GM18517 (cell line): ENCODE data around the gene SETBP1.

Source experiments
- ATAC-seq: cut with Tn5 transposase; IDR thresholded peaks from one replicate; pipeline ENCODE4 v1.9.1; 2021; ENCODE audit warnings: mild to moderate bottlenecking, moderate library complexity; ENCODE audit not compliant: unreplicated experiment

Gene SETBP1

GRCh38 chr18:45055811-45056210 lies 375.1 kb downstream of the SETBP1 start:
- no peak for ATAC-seq

DNA sequence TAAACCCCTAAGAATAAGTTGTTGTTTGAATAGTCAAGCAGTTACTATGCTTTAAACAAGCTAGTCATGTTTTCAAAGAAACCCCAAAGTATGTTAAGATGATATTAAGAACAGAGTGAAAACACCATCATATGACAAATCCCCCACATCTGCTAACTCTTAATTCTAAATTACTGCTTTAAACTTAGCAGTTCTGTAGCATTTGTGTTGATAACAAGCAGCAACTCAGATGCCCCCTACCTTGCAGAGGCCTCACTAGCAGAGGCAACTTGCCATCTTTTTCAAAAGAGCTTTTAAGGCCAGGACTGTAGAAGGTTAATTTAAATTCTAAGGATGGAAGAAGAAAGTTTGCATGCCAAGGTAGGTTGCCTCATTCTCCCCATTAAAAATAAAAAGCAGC lies 376.2 kb downstream of the SETBP1 start:
- no peak for ATAC-seq

GRCh38 chr18:45057955-45058600 lies 377.4 kb downstream of the SETBP1 start:
- ATAC-seq, result no peak

DNA sequence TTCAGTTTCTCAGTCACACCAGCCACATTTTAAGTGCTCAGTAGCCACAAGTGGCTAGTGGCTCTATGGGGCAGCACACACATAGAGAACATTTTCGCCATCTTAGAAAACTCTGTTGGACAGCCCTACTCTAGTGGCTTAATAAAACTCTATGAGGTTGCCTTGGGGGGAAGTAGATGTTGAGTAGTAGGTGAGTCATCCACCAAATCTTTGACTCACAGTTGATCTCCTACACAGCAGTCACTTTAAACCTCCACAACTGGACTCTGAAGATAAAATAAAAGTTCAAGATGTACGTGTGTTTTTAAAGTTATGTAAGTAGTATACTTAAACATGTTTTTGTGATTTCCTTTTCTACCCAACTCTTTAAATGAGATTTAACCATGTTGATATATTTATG lies 379.0 kb downstream of the SETBP1 start:
- ATAC-seq, result no peak

- no peak for ATAC-seq
Observed at GRCh38 chr18:45060102-45060501, 379.4 kb downstream of the SETBP1 start.

DNA sequence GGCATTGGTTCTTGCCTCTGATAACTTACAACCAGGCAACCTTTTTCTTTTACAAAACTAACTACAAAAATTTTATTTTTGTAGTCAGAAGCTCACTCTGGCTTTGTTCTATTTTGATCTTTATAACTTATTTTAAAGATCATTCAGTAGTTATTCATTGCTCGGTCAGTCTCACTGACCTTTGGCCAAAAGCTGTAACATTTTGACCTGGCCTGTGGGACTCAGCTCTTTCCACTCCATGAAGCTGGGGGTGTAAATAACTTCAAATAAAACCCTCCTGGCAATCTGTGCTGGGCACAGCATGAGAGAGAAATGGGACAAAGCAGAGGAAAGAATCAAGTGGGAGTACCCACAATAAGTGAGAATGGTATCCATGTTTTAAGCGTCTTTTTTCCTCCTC lies 380.7 kb downstream of the SETBP1 start:
- no peak for ATAC-seq

DNA sequence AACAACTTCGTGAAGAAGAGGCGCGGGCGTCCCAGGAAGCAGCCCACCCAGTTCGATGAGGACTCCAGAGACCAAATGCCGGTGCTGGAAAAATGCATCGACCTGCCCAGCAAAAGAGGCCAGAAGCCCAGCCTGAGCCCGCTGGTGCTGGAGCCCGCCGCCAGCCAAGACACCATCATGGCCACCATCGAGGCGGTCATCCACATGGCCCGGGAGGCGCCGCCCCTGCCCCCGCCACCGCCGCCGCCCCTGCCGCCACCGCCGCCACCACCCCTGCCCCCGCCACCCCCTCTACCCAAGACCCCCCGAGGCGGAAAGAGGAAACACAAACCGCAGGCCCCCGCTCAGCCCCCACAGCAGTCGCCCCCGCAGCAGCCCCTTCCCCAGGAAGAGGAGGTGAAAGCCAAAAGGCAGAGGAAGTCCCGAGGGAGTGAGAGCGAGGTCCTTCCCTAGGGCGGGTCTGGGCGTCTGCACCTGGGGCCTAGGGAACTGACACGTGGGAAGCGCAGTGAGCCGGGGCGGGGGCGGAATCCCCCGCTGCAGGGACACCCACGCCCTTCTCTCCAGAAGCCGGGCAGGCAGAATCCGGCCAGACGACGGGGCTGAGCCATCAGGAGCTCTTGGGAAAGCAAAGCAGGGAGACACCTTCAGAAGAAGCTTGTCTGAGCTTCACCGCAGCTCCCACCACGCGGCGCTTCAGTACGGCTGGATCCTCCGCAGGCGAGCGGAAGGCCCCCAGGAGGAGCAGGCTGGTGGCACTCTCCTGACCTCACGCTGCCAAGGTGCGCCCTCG lies 382.8 kb downstream of the SETBP1 start:
- ATAC-seq, result no peak

GRCh38 chr18:45066210-45066609 lies 385.5 kb downstream of the SETBP1 start:
- ATAC-seq, result no peak

DNA sequence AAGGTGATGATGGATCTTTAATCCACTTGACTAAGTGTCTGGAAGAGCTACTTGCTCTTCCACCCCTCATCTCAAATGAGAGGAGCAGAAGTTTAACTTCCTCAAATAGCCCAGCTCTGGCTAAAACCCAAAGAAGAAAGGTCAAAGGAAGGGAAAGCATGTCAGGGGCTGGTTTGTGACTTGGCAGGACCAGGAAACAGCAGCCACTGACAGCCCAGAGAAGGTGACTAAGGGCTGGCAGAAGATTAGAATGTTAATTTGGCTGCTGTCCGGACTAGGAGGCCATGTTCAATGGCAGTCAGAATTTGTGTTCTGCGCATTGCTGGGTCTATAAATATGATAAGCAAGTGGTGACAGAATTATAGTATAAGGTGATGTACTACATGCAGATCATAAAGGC lies 386.2 kb downstream of the SETBP1 start:
- no peak for ATAC-seq

DNA sequence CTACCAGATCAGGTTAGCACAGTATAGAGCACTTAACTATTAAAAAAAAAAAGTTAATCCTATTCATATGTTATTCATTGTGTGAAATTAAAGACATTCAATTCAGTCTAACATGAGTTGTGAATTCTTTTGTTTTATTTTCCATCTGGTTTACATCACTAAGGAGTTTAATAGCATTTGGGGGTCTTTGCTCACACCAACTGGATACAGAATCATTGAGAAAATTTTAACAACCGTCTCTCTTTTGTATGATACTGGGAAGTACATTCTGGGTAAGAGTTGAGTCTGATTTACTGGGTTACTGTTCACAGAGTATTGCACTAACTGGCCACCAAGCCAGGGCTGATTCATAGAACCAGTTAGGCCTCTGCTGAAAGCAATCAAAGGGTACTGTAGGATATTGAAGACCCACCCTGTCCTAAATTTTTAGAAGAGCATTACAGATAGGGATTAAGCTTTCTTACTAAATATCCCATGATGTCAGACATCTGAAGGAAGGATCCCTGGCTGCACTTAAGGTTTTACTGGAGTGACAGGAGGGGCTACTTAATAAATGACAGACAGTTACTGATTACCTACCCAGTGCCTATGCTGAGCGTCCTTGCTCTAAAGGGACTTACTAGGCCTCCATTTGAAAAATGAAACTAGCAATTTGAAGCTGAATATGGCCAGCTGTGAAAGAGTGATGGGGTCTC lies 387.9 kb downstream of the SETBP1 start:
- no peak for ATAC-seq

- no peak for ATAC-seq
Observed at GRCh38 chr18:45069546-45069945, 388.9 kb downstream of the SETBP1 start.

GRCh38 chr18:45071956-45072355 lies 391.3 kb downstream of the SETBP1 start:
- no peak for ATAC-seq

DNA sequence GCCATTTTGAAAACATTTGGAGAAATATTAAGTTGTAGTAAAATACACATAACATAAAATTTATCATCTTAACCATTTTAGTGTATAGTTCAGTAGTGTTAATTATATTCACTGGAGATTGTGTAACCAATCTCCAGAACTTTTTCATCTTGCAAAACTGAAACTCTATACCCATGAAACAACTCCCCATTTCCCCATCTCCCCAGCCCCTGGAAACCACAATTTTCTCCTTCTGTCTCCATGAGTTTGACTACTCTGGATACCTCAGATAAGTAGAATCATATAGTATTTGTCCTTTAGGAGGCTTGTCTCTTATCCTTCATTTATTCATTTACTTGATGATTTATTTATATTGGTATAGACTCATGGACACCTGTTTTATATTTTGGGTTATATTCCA lies 392.9 kb downstream of the SETBP1 start:
- ATAC-seq, result no peak

DNA sequence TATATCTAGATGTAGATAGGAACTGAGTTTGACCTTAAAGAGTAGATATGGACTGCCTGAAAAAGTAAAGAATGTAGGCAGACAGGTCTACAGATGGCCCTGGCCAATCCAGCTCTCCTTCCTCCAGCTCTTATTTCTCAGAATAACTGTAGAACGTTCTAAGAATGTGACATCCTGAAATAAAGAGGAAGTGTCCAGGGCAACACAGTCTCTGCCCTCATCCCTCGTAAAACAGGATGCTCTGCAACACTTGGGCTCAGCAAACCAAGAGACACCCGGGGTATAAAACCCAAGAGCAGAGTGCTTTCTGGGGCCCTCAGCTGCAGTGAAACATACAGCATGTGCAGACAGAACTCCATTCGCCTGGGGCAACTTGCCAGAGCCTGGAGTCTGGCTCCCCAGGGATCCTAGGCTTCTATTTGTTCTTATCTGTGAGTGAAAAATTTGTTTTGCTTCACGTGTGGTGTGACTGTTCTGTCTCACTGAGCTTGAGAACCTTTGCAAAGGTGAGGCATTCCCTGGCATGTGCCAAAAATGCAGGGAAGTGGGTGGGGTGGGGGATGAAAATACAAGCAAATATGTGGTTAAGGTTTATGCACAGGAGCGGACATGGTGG lies 401.0 kb downstream of the SETBP1 start:
- no peak for ATAC-seq

- no peak for ATAC-seq
Observed at GRCh38 chr18:45083226-45083855, 402.7 kb downstream of the SETBP1 start.

DNA sequence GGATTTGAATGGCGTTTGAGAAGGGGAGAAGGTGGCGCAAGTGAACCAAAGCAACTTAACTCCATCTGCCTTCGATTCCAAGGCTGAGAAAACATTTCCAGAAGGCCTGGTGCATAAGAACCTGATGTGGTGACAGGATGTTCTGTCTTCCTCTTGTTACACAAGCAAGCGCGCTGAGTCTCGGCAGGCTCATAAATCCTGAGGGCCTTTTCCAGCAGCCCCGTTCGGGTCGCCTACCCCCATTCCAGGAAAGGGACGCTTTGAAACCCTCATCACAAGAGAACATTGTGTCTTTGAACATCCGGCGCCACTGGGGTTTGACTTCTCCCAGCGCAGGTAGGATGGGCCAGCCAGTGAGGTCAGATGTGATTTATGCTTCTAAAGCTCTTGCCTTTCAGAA lies 403.5 kb downstream of the SETBP1 start:
- ATAC-seq, result no peak

DNA sequence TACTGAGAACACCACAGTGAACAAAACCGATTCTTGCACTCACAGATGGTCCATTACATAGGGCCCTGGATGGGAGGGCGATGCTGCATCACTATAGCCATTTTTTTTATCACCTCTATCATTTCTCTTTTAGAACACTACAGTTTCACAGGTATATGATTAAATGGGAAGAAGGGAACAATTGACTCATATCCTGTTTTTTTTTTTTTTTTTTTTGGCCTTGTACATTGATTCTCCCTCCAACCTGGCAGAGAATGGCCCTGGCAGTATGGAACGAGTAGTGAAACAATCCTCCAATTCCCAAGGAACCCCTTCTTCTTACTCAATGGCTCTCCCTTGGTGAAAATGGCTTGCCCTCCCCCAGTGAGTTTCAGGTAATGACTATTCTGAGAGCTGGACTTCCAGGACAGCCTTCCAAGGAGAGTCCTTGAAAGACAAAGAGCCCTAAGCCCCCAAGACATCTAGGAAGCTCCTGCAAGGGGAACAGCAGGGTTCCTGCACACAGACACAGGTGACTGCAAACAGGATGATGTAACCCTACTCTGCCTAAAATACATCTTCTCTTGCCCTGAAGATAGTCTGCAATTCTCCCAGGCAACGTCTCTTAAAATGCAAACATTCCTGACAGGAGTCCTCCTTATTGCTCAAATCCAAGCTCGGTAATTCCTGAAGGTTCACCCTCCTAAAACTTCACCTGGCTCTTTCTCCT lies 405.4 kb downstream of the SETBP1 start:
- no peak for ATAC-seq

DNA sequence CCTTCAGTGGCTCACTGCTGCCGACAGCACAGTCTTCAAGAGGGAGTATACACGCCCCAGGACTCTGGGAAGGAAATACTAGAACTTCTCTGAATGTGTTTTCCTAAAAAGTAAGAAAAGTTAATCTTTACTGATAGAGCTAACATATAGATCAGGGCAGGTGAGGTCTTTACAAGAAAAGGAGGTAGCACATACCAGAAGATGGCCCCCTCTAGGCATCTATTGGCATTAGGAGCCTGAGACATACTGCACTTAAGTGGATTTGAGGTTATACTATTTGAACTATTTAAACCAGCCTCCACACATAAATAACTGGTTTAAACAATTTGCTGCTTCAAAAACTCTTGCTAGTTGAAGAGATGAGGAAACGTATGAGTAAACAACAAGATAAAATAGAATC lies 406.1 kb downstream of the SETBP1 start:
- ATAC-seq, result no peak

DNA sequence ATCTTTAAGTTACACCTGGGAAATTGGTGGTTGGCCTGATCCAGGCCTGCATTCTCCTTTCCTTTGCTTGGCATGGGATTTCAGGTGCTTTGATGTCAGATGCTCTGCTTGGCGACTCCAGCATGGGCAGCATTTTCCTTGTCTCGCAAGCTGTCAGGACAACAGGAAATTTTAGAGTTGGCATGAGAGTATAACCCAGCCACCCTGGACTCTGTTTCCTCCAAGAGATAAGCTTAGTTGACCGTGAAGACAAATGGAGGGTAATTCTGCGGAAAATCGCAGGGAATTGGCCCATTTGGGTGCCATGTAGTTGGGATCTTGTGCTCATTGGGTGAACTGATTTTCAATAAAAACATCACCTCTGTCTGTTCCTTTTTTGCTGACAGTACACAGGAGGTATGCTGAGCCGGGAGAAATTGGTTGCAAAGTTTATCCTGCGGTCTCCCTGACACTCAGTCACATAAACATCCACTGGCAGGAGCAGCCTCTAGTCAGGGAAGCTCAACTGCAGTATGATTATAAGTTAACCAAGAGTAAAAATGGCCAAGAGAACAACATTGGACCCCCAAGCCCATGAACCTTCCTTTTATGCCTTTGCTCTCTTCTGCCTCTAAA lies 409.9 kb downstream of the SETBP1 start:
- ATAC-seq, result no peak
